Activated CD4-positive, alpha-beta T cell treated with anti-CD3 and anti-CD28 coated beads, Interleukin-2, amount 50 U/mL, for 16 hours (primary cell): ENCODE data around the gene GYS1.

Source experiments
- DNase-seq: peaks from one replicate; pipeline ENCODE4 v3.0.0-alpha.2; 2020

GYS1 gene

GRCh38 chr19:48988286-48988685 is 4.8 kb downstream of the GYS1 start:
- no peak for DNase-seq

- DNase-seq, result no peak
Observed at GRCh38 chr19:48987323-48987722, 5.8 kb downstream of the GYS1 start.

- no peak for DNase-seq
Observed at GRCh38 chr19:48986211-48986610, 6.9 kb downstream of the GYS1 start.

- DNase-seq, result no peak
Observed at GRCh38 chr19:48985711-48986110, 7.4 kb downstream of the GYS1 start.

- no peak for DNase-seq
Observed at GRCh38 chr19:48982280-48982679, 10.8 kb downstream of the GYS1 start.

- DNase-seq, result no peak
Observed at GRCh38 chr19:48977061-48977460, 16.0 kb downstream of the GYS1 start.

GRCh38 chr19:48975947-48976847 is 16.9 kb downstream of the GYS1 start:
- peak; percentile 57 for DNase-seq

GRCh38 chr19:48970923-48971395 is 22.1 kb downstream of the GYS1 start:
- peak; percentile 79 for DNase-seq

GRCh38 chr19:48970139-48970766 is 22.9 kb downstream of the GYS1 start:
- DNase-seq, result no peak

- DNase-seq, result no peak
Observed at GRCh38 chr19:48969276-48970138, 23.6 kb downstream of the GYS1 start.

GRCh38 chr19:48968813-48969218 is 24.3 kb downstream of the GYS1 start:
- DNase-seq, result no peak

GRCh38 chr19:48968179-48968661 is 24.9 kb downstream of the GYS1 start:
- no peak for DNase-seq

- DNase-seq, result peak; percentile 37
Observed at GRCh38 chr19:48967346-48968178, 25.5 kb downstream of the GYS1 start.

- no peak for DNase-seq
Observed at GRCh38 chr19:48966541-48967345, 26.4 kb downstream of the GYS1 start.

- DNase-seq, result peak; percentile 89
Observed at GRCh38 chr19:48965806-48966540, 27.1 kb downstream of the GYS1 start.

- DNase-seq, result peak; percentile 98
Observed at GRCh38 chr19:48965040-48965805, 27.9 kb downstream of the GYS1 start, which contains the start of gene FTL. Gene FTL (plus strand): TSS chr19:48965309. CDS start chr19:48965508, 199 bp downstream.

- DNase-seq, result no peak
Observed at GRCh38 chr19:48964205-48965039, 28.7 kb downstream of the GYS1 start.
